Uterus (tissue), 2 donors: Measurements from ENCODE around the gene TEKT2.

Source experiments
- CTCF ChIP-seq, 4 experiments: fragments of 200-600 bp in 2 of 4; fragments of 450-650 bp in 2 of 4; sonication (generic) in 2 of 4; IDR thresholded peaks; one replicate each; pipeline ENCODE4 v1.5.1; 2016 to 2019; ENCODE audit warnings: antibody characterized with exemption in 4 of 4, mild to moderate bottlenecking in 2 of 4, moderate library complexity in 1 of 4
- POLR2A ChIP-seq, 2 donors: fragments of 450-650 bp; IDR thresholded peaks; one replicate each; pipeline ENCODE4 v1.6.1; 2016; ENCODE audit warnings: antibody characterized with exemption in 2 of 2, mild to moderate bottlenecking in 1 of 2, moderate library complexity in 1 of 2

DNA sequence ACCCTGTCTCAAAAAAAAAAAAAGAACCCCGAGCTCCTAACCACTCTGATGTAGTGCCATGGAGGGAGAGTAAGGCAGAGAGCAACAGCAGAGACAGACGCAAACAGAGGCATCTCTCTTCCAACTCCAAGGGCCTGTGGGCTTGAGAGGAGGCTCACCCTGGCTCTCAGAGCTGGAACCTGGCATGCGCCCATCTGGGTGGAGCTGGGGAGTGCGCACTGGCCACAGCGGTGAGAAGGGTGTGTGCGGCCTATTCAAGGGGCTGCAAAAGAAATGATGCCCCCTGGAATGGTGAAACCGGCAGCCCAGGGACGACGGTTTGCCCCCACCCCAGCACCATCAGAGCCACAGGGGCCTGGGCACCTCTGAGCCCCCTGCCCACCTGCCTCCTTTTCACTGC lies 23.5 kb downstream of the TEKT2 start:
- no peak for TF ChIP-seq CTCF (IDR thresholded peaks at IDR 0.05)
- no peak for TF ChIP-seq POLR2A (IDR thresholded peaks at IDR 0.05)
